LNCaP clone FGC (cell line): Measurements from ENCODE around the gene OLIG2.

Experiments used
- DNase-seq: peaks from one replicate; pipeline ENCODE4 v3.0.0-alpha.2; 2011; ENCODE audit warnings: low read depth
- H3K4me3 ChIP-seq: 2 replicates; pipeline ENCODE4 v1.5.1; 2011; ENCODE audit warnings: mild to moderate bottlenecking, low read depth, low read length, control low read depth
- TF ChIP-seq, protein P1 (sequence below): IDR thresholded peaks from 2 replicates; pipeline ENCODE4 v1.5.1; 2012; ENCODE audit warnings: mild to moderate bottlenecking; ENCODE audit not compliant: control insufficient read depth, insufficient read depth; ENCODE audit errors: extremely low read depth

The OLIG2 gene

DNA sequence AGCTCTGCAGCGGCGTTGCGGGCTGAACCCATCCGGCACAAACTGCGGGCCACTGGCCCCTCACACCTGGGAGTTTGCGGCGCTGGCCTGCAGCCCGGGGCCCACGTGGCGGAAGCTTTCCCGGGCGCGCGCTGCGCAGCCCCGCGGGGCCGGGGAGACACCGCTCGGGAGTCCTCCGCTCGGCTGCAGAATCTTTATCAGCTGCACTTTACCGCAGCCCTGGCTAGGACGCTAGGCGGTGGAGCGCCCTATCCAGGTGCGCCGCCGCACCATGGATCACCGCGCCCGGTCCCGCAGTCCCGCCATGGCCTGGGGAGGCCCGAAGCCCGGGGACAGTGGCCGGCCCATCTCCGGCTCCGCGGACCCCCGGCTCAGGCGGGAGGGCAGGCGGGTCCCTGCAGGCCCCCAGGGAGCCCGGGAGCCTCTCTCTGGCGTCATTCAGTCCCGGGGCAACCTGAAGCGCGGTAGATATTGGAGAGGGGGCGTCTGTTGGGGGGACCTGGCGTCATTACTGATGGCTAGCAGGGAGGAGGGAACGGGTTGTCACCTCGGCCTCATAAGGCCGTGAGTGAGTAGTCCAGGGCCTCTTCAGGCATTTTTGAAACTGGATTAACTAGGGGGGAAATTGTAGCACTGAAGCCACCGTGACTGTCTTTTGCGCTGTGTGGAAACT lies 5.7 kb upstream of the OLIG2 start:
- H3K4me3 ChIP-seq: no peak overlapping the region
- no peak for DNase-seq
- TF ChIP-seq, protein P1, sequence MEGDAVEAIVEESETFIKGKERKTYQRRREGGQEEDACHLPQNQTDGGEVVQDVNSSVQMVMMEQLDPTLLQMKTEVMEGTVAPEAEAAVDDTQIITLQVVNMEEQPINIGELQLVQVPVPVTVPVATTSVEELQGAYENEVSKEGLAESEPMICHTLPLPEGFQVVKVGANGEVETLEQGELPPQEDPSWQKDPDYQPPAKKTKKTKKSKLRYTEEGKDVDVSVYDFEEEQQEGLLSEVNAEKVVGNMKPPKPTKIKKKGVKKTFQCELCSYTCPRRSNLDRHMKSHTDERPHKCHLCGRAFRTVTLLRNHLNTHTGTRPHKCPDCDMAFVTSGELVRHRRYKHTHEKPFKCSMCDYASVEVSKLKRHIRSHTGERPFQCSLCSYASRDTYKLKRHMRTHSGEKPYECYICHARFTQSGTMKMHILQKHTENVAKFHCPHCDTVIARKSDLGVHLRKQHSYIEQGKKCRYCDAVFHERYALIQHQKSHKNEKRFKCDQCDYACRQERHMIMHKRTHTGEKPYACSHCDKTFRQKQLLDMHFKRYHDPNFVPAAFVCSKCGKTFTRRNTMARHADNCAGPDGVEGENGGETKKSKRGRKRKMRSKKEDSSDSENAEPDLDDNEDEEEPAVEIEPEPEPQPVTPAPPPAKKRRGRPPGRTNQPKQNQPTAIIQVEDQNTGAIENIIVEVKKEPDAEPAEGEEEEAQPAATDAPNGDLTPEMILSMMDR: no peak

DNA sequence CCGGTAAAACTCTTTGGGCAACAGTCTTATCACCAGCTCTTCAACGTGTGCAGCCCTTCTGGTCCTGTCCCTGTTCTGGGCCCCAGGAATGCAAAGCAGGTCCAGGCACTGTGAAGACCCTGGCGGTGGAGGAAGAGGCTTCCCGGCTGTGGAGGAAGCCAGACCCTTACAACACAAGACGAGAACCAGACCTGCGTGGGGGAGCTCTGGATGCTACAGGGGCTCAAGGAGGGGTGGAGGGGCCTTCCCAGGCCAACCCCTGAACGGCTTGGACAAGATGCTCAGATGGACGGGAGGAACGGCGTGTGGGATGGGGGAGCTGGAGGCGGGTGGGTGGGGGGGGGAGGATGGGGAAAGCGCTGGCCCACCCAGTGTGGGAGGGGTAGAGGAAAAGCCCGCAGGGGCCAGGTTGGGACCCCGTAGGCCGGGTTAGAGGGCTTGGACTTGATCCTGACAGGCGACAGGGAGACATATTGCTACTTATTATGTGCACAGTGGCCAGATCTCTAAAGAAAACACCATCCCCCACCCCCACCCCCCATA lies 5.1 kb upstream of the OLIG2 start:
- no peak overlapping the region for H3K4me3 ChIP-seq
- TF ChIP-seq, protein P1: no peak
- no peak for DNase-seq

DNA sequence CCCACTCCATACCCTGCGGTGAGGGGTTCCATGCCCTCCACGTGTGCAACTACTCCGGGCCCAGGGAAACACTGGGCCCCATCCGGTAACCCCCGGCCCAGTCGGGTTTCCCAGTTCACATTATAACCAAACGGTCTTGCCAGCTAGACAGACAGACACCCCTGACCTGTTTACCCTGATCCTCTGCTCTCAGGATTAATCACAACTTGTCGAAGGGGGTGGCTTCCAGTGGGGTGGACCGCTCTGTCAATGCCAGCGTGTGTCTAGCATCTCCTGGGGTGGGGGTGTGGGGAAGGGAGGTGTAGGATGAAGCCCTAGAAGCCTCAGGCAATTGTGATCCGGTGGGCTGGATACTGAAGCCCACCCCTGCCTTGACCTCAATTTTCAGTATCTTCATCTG lies 4.6 kb upstream of the OLIG2 start:
- no peak overlapping the region for H3K4me3 ChIP-seq
- TF ChIP-seq, protein P1: no peak
- no peak for DNase-seq

DNA sequence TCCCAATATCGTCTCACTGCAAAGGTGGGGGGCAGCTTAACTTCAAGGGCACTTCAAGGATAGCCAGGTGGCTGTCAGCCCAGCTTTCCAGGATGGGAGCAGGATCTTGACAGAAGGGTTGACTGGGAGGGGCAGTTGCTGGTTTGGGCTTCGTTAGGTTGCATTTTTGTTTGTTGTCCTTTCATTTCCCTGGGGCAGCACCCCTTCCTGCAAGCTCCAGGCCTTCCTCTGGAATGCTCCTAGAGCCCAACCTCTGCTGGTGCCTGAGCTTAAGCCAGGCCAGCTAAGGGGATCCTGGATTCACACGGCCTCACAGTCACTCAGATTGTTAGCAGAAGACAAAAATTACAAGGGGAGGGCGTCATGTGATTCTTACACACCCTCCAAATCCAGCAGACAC lies 4.1 kb upstream of the OLIG2 start:
- TF ChIP-seq, protein P1: no peak
- no peak for DNase-seq
- H3K4me3 ChIP-seq: no peak overlapping the region

DNA sequence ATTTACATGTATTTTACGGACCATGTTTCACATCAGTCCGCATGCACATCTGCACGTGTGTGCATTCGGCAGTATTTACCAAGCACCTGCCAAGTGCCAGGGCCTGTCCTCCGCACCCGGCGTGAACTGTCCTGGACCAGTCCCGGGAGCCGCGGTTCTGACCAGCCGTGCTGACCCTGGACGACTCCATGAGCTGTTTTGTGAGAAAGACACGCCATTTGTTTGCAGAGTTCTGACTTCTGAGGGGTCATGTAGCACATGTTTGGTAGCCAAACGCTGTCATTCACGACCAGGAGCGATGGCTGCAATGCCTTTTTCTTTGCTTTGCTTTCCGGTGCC lies 3.3 kb upstream of the OLIG2 start:
- H3K4me3 ChIP-seq: no peak overlapping the region
- DNase-seq: no peak
- TF ChIP-seq, protein P1: no peak

DNA sequence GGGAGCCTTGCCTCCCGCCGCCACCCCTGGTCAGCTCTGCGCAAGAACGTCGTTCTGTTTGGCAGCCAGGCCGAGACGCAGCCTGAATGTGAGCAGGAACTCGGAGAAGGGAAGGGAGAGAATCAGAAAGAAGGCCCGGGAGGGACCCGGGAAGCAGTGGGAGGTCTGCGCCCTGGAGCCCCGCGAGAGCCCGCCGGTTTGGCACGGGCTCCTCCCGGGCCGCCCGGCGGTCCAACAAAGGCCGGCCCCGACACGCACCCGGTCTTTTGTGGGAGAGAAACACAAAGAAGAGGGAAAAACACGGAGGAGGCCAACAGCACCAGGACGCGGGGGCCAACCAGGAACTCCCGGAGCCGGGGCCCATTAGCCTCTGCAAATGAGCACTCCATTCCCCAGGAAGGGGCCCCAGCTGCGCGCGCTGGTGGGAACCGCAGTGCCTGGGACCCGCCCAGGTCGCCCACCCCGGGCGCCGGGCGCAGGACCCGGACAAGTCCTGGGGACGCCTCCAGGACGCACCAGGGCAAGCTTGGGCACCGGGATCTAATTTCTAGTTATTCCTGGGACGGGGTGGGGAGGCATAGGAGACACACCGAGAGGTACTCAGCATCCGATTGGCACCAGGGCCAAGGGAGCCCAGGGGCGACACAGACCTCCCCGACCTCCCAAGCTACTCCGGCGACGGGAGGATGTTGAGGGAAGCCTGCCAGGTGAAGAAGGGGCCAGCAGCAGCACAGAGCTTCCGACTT lies 2.7 kb upstream of the OLIG2 start:
- TF ChIP-seq, protein P1: no peak

More for the DNA sequence above, 2.7 kb upstream of the OLIG2 start:
- no peak overlapping the region for H3K4me3 ChIP-seq
- DNase-seq: no peak
